ENCODE data around the gene DCUN1D2. TPM values are rescaled to one million over a fixed set of nuclear protein-coding genes. Genes with fewer than 3 reads are reported as not detected.

DCUN1D2 gene
- total and polyA plus RNA-seq, 2 donors from 2014 or later, result 7.6 to 19.5 TPM

DNA sequence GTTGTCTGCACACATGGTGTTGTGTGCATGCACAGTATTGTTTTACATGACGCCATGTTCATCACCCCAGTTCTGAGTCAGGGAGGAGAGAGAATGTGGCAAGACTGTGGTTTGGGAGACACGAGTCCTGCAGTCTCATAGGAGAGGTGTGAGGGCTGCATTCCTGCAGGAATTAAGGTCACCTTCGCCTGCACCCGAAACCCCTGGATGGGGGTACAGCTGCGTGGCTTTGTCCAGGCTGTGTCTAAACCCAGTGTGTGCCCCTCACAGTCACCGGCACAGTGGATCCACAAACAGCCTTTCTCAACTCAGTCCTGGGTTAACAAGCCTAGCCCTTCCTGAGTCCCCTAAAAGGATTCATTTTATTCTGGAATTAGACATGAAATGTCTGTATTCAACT, 42.9 kb downstream of the DCUN1D2 start:
- Histone ChIP-seq H3K9ac (ENCODE audit: low read length in 3 of 3) (no peak overlapping the region), H3K27me3 (ENCODE audit: control insufficient read depth, insufficient read depth, low read length) (no peaks in the 10 kb centered on the region), H3K4me3 (ENCODE audit: low read length in 3 of 3) (no peak overlapping the region), H3K36me3 (ENCODE audit: control insufficient read depth in 2 of 3, insufficient read depth in 3 of 3, low read length in 3 of 3) (no peaks in the 10 kb centered on the region), H3K27ac (ENCODE audit: low read depth in 2 of 2, low read length in 2 of 2) (no peak overlapping the region), H3K4me1 (ENCODE audit: control insufficient read depth in 2 of 3, insufficient read depth in 2 of 3, low read depth in 1 of 3, low read length in 3 of 3) (no peaks in the 10 kb centered on the region), H3K9me3 (ENCODE audit: control insufficient read depth in 2 of 3, insufficient read depth in 1 of 3, low read length in 3 of 3) (no peaks in the 10 kb centered on the region)
- TF ChIP-seq, protein P1, sequence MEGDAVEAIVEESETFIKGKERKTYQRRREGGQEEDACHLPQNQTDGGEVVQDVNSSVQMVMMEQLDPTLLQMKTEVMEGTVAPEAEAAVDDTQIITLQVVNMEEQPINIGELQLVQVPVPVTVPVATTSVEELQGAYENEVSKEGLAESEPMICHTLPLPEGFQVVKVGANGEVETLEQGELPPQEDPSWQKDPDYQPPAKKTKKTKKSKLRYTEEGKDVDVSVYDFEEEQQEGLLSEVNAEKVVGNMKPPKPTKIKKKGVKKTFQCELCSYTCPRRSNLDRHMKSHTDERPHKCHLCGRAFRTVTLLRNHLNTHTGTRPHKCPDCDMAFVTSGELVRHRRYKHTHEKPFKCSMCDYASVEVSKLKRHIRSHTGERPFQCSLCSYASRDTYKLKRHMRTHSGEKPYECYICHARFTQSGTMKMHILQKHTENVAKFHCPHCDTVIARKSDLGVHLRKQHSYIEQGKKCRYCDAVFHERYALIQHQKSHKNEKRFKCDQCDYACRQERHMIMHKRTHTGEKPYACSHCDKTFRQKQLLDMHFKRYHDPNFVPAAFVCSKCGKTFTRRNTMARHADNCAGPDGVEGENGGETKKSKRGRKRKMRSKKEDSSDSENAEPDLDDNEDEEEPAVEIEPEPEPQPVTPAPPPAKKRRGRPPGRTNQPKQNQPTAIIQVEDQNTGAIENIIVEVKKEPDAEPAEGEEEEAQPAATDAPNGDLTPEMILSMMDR (IDR thresholded peaks at IDR 0.05; ENCODE audit: borderline replicate concordance, extremely low read depth, insufficient read depth), result no peak
- intact Hi-C loops (cut with DNase I), result no loop called here
- FAIRE-seq, result no peak
- peak in 1 of 5 donors; percentile 31 for DNase-seq

DNA sequence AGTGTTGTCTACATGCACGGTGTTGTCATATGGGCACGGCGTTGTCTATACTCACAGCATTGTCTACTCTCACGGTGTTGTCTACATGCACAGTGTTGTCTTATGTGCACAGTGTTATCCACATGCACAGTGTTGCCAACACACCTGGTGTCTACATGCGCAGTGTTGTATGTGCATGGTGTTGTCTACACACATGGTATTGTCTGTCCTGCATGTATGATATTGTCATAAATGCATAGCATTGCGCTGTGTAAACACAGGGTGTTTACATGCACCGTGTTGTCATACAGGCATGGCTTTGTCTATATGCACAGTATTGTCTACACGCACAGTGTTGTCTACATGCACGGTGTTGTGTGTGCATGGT, 44.0 kb downstream of the DCUN1D2 start:
- H3K9me3 ChIP-seq (ENCODE audit: control insufficient read depth in 2 of 3, insufficient read depth in 1 of 3, low read length in 3 of 3), result no peaks in the 10 kb centered on the region
- TF ChIP-seq, protein P1 (IDR thresholded peaks at IDR 0.05; ENCODE audit: borderline replicate concordance, extremely low read depth, insufficient read depth), result no peak
- DNase-seq (no peak), FAIRE-seq (no peak)
- H3K4me3 ChIP-seq (ENCODE audit: low read length in 3 of 3), result no peak overlapping the region
- intact Hi-C loops (cut with DNase I), result no loop called here
- H3K36me3 ChIP-seq (ENCODE audit: control insufficient read depth in 2 of 3, insufficient read depth in 3 of 3, low read length in 3 of 3), result no peaks in the 10 kb centered on the region
- no peak overlapping the region for H3K9ac ChIP-seq (ENCODE audit: low read length in 3 of 3)
- H3K27me3 ChIP-seq (ENCODE audit: control insufficient read depth, insufficient read depth, low read length), result no peaks in the 10 kb centered on the region
- no peak overlapping the region for H3K27ac ChIP-seq (ENCODE audit: low read depth in 2 of 2, low read length in 2 of 2)
- H3K4me1 ChIP-seq (ENCODE audit: control insufficient read depth in 2 of 3, insufficient read depth in 2 of 3, low read depth in 1 of 3, low read length in 3 of 3), result no peaks in the 10 kb centered on the region

DNA sequence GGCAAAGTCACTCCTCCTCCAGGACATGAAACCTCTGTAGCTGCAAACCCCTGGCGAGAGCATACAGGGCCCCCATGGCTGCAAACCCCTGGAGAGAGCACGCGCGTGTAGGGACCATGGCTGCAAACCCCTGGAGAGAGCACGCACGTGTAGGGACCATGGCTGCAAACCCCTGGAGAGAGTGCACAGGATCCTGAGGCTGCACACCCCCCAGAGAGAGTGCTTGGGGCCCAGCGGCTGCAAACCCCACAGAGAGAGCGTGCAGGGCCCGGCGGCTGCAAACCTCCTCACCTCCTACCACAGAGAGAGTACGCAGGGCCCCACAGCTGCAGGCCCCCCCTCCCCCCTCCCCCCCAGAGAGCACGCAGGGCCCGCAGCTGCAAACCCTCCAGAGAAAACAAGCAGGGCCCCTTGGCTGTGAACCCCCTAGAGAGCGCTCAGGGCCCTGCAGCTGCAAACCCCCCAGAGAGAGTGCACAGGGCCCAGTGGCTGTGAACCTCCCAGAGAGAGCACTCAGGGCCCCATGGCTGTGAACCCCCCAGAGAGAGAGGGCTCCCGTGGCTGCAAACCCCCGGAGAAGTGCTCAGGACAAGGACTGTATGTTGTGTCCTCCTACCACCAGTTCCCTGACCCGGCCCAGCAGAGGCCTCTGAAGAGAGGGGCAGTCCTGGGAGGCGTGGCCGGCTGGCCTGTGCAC, 44.6 kb downstream of the DCUN1D2 start:
- H3K4me1 ChIP-seq (ENCODE audit: control insufficient read depth in 2 of 3, insufficient read depth in 2 of 3, low read depth in 1 of 3, low read length in 3 of 3), result no peaks in the 10 kb centered on the region
- FAIRE-seq, result no peak
- no peak overlapping the region for H3K27ac ChIP-seq (ENCODE audit: low read depth in 2 of 2, low read length in 2 of 2)
- H3K9ac ChIP-seq (ENCODE audit: low read length in 3 of 3), result no peak overlapping the region
- TF ChIP-seq, protein P1 (IDR thresholded peaks at IDR 0.05; ENCODE audit: borderline replicate concordance, extremely low read depth, insufficient read depth), result no peak
- no peaks in the 10 kb centered on the region for H3K36me3 ChIP-seq (ENCODE audit: control insufficient read depth in 2 of 3, insufficient read depth in 3 of 3, low read length in 3 of 3)
- intact Hi-C loops (cut with DNase I), result no loop called here
- peak in 2 of 5 donors; percentile 35 to 56 for DNase-seq
- H3K9me3 ChIP-seq (ENCODE audit: control insufficient read depth in 2 of 3, insufficient read depth in 1 of 3, low read length in 3 of 3), result no peaks in the 10 kb centered on the region
- no peak overlapping the region for H3K4me3 ChIP-seq (ENCODE audit: low read length in 3 of 3)
- H3K27me3 ChIP-seq (ENCODE audit: control insufficient read depth, insufficient read depth, low read length), result no peaks in the 10 kb centered on the region

DNA sequence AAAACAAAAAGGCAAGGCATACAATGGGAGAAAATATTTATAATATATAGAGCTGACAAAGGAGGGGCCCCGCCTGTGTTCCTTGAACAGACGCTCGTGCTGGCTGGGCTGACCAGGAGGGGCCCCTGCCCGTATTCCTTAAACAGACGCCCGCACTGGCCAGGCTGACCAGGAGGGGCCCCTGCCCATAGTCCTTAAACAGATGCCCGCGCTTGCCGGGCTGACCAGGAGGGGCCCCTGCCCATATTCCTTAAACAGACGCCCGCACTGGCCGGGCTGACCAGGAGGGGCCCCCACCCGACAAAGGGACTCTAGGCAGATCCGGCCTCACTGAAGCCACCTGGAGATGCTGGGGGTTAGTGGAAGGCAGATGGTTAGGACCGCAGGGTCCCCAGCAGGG, 46.5 kb downstream of the DCUN1D2 start:
- no peak overlapping the region for H3K27ac ChIP-seq (ENCODE audit: low read depth in 2 of 2, low read length in 2 of 2)
- no peaks in the 10 kb centered on the region for H3K4me1 ChIP-seq (ENCODE audit: control insufficient read depth in 2 of 3, insufficient read depth in 2 of 3, low read depth in 1 of 3, low read length in 3 of 3)
- FAIRE-seq (no peak), DNase-seq (peak in 2 of 5 donors; percentile 24 to 66)
- intact Hi-C loops (cut with DNase I), result no loop called here
- H3K9ac ChIP-seq (ENCODE audit: low read length in 3 of 3), result no peak overlapping the region
- no peaks in the 10 kb centered on the region for H3K36me3 ChIP-seq (ENCODE audit: control insufficient read depth in 2 of 3, insufficient read depth in 3 of 3, low read length in 3 of 3)
- TF ChIP-seq, protein P1 (IDR thresholded peaks at IDR 0.05; ENCODE audit: borderline replicate concordance, extremely low read depth, insufficient read depth), result no peak
- H3K4me3 ChIP-seq (ENCODE audit: low read length in 3 of 3), result no peak overlapping the region
- H3K27me3 ChIP-seq (ENCODE audit: control insufficient read depth, insufficient read depth, low read length), result no peaks in the 10 kb centered on the region
- no peaks in the 10 kb centered on the region for H3K9me3 ChIP-seq (ENCODE audit: control insufficient read depth in 2 of 3, insufficient read depth in 1 of 3, low read length in 3 of 3)
